GM21390 (cell line): ENCODE measurements around the gene RARA.

Experiments
- ATAC-seq: cut with Tn5 transposase; IDR thresholded peaks from one replicate; pipeline ENCODE4 v1.9.1; 2021; ENCODE audit not compliant: unreplicated experiment

RARA gene

GRCh38 chr17:40315678-40316570 lies 6.9 kb downstream of the RARA start:
- ATAC-seq = no peak

GRCh38 chr17:40316571-40317344 lies 7.8 kb downstream of the RARA start:
- ATAC-seq = no peak

- no peak for ATAC-seq
Measured at GRCh38 chr17:40317345-40317873, 8.4 kb downstream of the RARA start.

- ATAC-seq = peak; percentile 60
Measured at GRCh38 chr17:40317880-40318829, 9.2 kb downstream of the RARA start.

- no peak for ATAC-seq
Measured at GRCh38 chr17:40318830-40319391, 9.9 kb downstream of the RARA start.

- no peak for ATAC-seq
Measured at GRCh38 chr17:40319651-40320540, 10.9 kb downstream of the RARA start.

GRCh38 chr17:40320756-40321523 lies 12.0 kb downstream of the RARA start:
- no peak for ATAC-seq

GRCh38 chr17:40321524-40321929 lies 12.5 kb downstream of the RARA start:
- ATAC-seq = no peak

GRCh38 chr17:40321961-40322357 lies 13.0 kb downstream of the RARA start:
- no peak for ATAC-seq

GRCh38 chr17:40322358-40323315 lies 13.7 kb downstream of the RARA start:
- ATAC-seq = peak; percentile 27

- peak; percentile 1 for ATAC-seq
Measured at GRCh38 chr17:40323391-40324381, 14.7 kb downstream of the RARA start.

- no peak for ATAC-seq
Measured at GRCh38 chr17:40325156-40326013, 16.4 kb downstream of the RARA start.

- ATAC-seq = no peak
Measured at GRCh38 chr17:40326014-40326831, 17.2 kb downstream of the RARA start.

- ATAC-seq = no peak
Measured at GRCh38 chr17:40326832-40327199, 17.8 kb downstream of the RARA start.
